IMR-90 (cell line): ENCODE results near the gene RELT.

ENCODE experiments used
- CTCF ChIP-seq: conservative IDR thresholded peaks from 2 replicates; pipeline ENCODE4 v1.5.1; 2012; ENCODE audit warnings: mild to moderate bottlenecking, low read depth, low read length, improper control_type of control experiment
- ELK1 ChIP-seq: fragments of 150-350 bp; IDR thresholded peaks from 2 replicates; pipeline ENCODE4 v1.6.1; 2016; ENCODE audit warnings: low read depth, mild to moderate bottlenecking, low read length, moderate library complexity, borderline replicate concordance
- FOS ChIP-seq: fragments of 150-350 bp; IDR thresholded peaks from 2 replicates; pipeline ENCODE4 v1.6.1; 2016; ENCODE audit warnings: low read depth, low read length
- POLR2A ChIP-seq: IDR thresholded peaks from 2 replicates; pipeline ENCODE4 v1.6.1; 2012; ENCODE audit warnings: mild to moderate bottlenecking, low read depth, low read length
- RFX5 ChIP-seq: IDR thresholded peaks from 2 replicates; pipeline ENCODE4 v1.8.0; 2012; ENCODE audit warnings: low read depth, mild to moderate bottlenecking, low read length, moderate library complexity
- SMC3 ChIP-seq: fragments of 150-350 bp; IDR thresholded peaks from 2 replicates; pipeline ENCODE4 v1.6.1; 2016; ENCODE audit warnings: low read depth, mild to moderate bottlenecking, antibody characterized with exemption, low read length, moderate library complexity
- USF2 ChIP-seq: fragments of 150-350 bp; IDR thresholded peaks from 2 replicates; pipeline ENCODE4 v1.6.1; 2017; ENCODE audit warnings: mild to moderate bottlenecking, antibody characterized with exemption, low read length, low read depth

- TF ChIP-seq RFX5 (no peak), CTCF (no peak), ELK1 (no peak), FOS (no peak), POLR2A (no peak), USF2 (no peak), SMC3 (no peak)
Observed at GRCh38 chr11:73388265-73389133, 12.3 kb downstream of the RELT start.
